Activated T-helper 17 cell treated with anti-CD3 and anti-CD28 coated beads, Interleukin-2, amount 50 U/mL, for 72 hours (primary cell): ENCODE data around the gene WDFY3. TPM values are rescaled to one million over a fixed set of nuclear protein-coding genes. Genes with fewer than 3 reads are reported as not detected.

Source experiments
- ATAC-seq: fragments of 150-1000 bp; cut with Tn5 transposase; replicated peaks from 2 replicates; pipeline ENCODE4 v1.10.0; 2021; ENCODE audit warnings: mild to moderate bottlenecking, moderate library complexity
- H3K27ac Mint-ChIP-seq: one replicate; pipeline ENCODE4 v1.8.0; 2022; ENCODE audit warnings: mixed read lengths
- H3K27me3 Mint-ChIP-seq: one replicate; pipeline ENCODE4 v1.8.0; 2022; ENCODE audit warnings: mixed read lengths
- H3K36me3 Mint-ChIP-seq: one replicate; pipeline ENCODE4 v1.8.0; 2022; ENCODE audit warnings: low read depth, mild to moderate bottlenecking, mixed read lengths
- H3K4me1 Mint-ChIP-seq: one replicate; pipeline ENCODE4 v1.8.0; 2022; ENCODE audit warnings: mixed read lengths
- H3K4me3 Mint-ChIP-seq: one replicate; pipeline ENCODE4 v1.8.0; 2022; ENCODE audit warnings: mild to moderate bottlenecking, mixed read lengths
- H3K9me3 Mint-ChIP-seq: one replicate; pipeline ENCODE4 v1.8.0; 2022; ENCODE audit warnings: mixed read lengths
- total RNA-seq, 2 donors: library from RNA; stranded (reverse); gene quantifications; one replicate each; pipeline ENCODE4 v1.2.3, GENCODE V29; 2022

WDFY3 gene
- total RNA-seq, 2 donors from 2014 or later, result 2.1 to 2.3 TPM

DNA sequence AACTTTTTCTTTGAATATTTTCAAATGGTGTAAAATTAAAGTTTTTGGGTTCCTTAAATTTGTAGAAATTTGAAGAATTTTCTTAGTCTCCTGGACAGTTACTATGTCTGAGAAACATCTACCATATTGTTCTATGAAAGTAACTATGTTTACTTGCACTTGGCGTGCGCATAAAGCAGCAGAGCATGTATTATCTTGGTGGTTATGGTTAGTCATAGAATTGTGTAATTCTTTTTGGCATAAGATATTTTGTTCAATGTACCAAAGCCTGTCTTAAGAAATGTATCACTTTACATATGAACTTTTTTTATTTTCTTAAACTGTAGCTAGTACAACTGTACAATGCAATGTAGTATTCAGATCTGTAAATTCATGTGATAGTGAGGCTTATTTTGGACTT lies 334.4 kb downstream of the WDFY3 start:
- H3K27ac Mint-ChIP-seq, result no peak overlapping the region
- no peak overlapping the region for H3K4me3 Mint-ChIP-seq
- no peak for ATAC-seq
- H3K4me1 Mint-ChIP-seq, result no peaks in the 10 kb centered on the region
- H3K27me3 Mint-ChIP-seq, result no peaks in the 10 kb centered on the region
- no peaks in the 10 kb centered on the region for H3K9me3 Mint-ChIP-seq
- H3K36me3 Mint-ChIP-seq, result no peaks in the 10 kb centered on the region

DNA sequence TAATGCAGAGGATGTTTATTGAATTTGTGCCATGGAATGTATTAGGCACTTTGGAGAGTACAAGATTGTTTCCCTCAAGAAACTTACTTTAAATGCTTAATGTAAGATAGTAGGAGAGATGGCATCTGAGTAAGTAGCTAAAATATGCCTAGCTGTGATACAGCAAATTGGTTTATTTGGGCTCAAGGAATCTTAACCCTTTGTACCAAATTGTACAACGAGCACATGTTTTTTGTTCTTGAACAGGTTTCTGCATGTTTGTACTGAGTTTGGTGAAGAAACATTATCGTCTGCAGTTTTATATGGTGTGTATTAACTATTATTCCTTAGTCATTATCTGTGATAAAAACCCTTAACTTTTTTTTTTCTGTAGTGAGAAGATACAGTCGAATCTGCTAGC lies 334.9 kb downstream of the WDFY3 start:
- Mint-ChIP-seq H3K9me3 (no peaks in the 10 kb centered on the region), H3K27me3 (no peaks in the 10 kb centered on the region), H3K4me3 (no peak overlapping the region), H3K4me1 (no peaks in the 10 kb centered on the region), H3K27ac (no peak overlapping the region), H3K36me3 (no peaks in the 10 kb centered on the region)
- no peak for ATAC-seq

DNA sequence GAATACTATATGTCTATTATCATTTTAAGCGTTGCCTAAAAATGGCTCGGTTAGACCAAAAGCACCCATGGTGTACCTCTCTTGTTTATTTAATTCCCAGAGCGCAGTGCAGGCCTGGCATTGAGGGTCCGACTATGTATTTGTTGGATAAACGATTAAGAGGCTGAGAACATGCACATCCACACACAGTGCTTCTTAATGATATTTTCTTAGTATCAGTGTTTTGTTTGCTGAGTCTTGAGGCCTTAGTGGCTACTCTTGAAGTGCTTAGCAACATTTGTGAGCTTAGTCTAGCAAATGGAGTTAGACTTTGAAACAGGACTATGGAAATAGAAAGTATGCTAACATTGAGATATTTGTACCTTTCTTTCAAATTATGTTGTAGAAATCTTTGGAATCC lies 339.8 kb downstream of the WDFY3 start:
- Mint-ChIP-seq H3K27ac (no peak overlapping the region), H3K9me3 (peaks cover 6% of the 10 kb centered on the region), H3K4me3 (no peak overlapping the region), H3K4me1 (no peaks in the 10 kb centered on the region), H3K27me3 (no peaks in the 10 kb centered on the region), H3K36me3 (no peaks in the 10 kb centered on the region)
- ATAC-seq, result no peak

DNA sequence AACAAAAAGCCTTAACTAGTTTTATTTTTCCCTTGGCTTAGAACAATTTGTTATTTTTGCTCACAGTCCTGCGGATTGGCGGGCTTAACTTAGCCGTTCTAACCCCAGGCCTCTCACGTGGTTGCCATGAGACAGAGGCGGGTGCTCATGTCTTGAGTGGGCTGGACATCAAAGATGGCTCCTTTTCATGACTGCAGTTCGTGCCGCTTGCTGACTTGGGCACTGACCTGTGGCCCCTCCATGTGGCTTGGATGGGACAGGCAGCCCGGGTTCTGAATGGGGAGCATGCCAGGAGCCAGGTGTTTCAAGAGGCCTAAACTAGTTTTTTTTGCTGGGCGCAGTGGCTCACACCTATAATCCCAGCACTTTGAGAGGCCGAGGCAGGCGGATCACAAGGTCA lies 342.8 kb downstream of the WDFY3 start:
- Mint-ChIP-seq H3K27ac (no peak overlapping the region), H3K27me3 (no peaks in the 10 kb centered on the region)

DNA sequence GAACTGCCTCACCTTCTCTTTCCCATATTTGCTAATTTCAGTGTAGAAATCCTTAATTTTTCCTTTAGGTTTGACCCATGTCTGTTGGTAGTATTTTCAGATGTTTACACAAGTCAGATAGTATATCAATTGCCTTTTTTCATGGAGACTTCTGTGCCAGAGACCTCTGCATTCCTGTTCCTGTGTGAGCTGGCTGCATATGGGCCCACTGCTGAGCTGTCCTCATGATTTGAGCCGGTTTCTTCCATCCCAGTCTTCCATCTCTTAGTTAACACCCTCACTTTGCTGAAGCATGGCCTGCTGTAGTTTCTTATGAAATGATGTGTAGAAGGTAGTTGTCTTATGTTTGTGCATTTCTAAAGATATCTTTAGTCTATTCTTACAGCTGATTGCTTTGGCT lies 343.5 kb downstream of the WDFY3 start:
- Mint-ChIP-seq H3K4me1 (no peaks in the 10 kb centered on the region), H3K27ac (no peak overlapping the region), H3K4me3 (no peak overlapping the region), H3K27me3 (no peaks in the 10 kb centered on the region), H3K9me3 (peaks cover 6% of the 10 kb centered on the region), H3K36me3 (no peaks in the 10 kb centered on the region)
- no peak for ATAC-seq

More for the DNA sequence above, 342.8 kb downstream of the WDFY3 start:
- H3K9me3 Mint-ChIP-seq, result peaks cover 6% of the 10 kb centered on the region
- no peaks in the 10 kb centered on the region for H3K4me1 Mint-ChIP-seq
- no peak for ATAC-seq
- H3K4me3 Mint-ChIP-seq, result no peak overlapping the region
- H3K36me3 Mint-ChIP-seq, result no peaks in the 10 kb centered on the region
